Right lobe of liver (tissue), 4 donors: ENCODE data around the gene LCE6A.

Experiments used
- CTCF ChIP-seq, 4 donors: fragments of 200-600 bp in 3 of 4; fragments of 450-650 bp in 1 of 4; IDR thresholded peaks; one replicate each; pipeline versions ENCODE4 v1.5.1 to v1.8.0; 2016 to 2022; ENCODE audit warnings: antibody characterized with exemption in 4 of 4, mild to moderate bottlenecking in 2 of 4
- POLR2A ChIP-seq: fragments of 450-650 bp; IDR thresholded peaks from one replicate; pipeline ENCODE4 v1.6.1; 2017; ENCODE audit warnings: antibody characterized with exemption, mild to moderate bottlenecking
- donor health status: DM: no; HTN: no; CAD: no.
- donor health status: DM: no; HTN: no; CAD: no.
- donor health status: DM: no; HTN: yes; CAD: no.

GRCh38 chr1:152886758-152887409, 44.2 kb downstream of the LCE6A start:
- no peak for TF ChIP-seq POLR2A
- no peak for TF ChIP-seq CTCF (IDR thresholded peaks at IDR 0.05)
